H9 (cell line): ENCODE measurements around the gene PLB1. TPM values are rescaled to one million over a fixed set of nuclear protein-coding genes. Genes with fewer than 3 reads are reported as not detected.

Experiments
- DNase-seq: peaks from one replicate; pipeline ENCODE4 v3.0.0-alpha.2; 2017
- H2AFZ ChIP-seq: one replicate; pipeline ENCODE4 v1.6.1; 2013; ENCODE audit warnings: mild to moderate bottlenecking, low read length, control low read depth, moderate library complexity
- H2AK5ac ChIP-seq: 2 replicates; pipeline ENCODE4 v1.6.1; 2013; ENCODE audit warnings: low read length, control low read depth, mixed read lengths; ENCODE audit not compliant: insufficient read length
- H2BK120ac ChIP-seq: one replicate; pipeline ENCODE4 v1.6.1; 2013; ENCODE audit warnings: low read depth, mild to moderate bottlenecking, low read length, control low read depth, inconsistent platforms; ENCODE audit not compliant: poor library complexity, severe bottlenecking
- H2BK12ac ChIP-seq: 2 replicates; pipeline ENCODE4 v1.6.1; 2013; ENCODE audit warnings: low read length, control low read depth, mixed read lengths, low read depth; ENCODE audit not compliant: insufficient read length
- H2BK15ac ChIP-seq: 2 replicates; pipeline ENCODE4 v1.6.1; 2013; ENCODE audit warnings: low read depth, low read length, control low read depth
- H2BK20ac ChIP-seq: one replicate; pipeline ENCODE4 v1.6.1; 2013; ENCODE audit warnings: low read depth, mild to moderate bottlenecking, low read length, control low read depth, inconsistent platforms; ENCODE audit not compliant: poor library complexity, severe bottlenecking
- H2BK5ac ChIP-seq: 2 replicates; pipeline ENCODE4 v1.6.1; 2013; ENCODE audit warnings: low read length, control low read depth, mixed read lengths; ENCODE audit not compliant: insufficient read length
- H3K14ac ChIP-seq: 2 replicates; pipeline ENCODE4 v1.6.1; 2013; ENCODE audit warnings: low read length, control low read depth; ENCODE audit not compliant: insufficient read depth
- H3K18ac ChIP-seq: 2 replicates; pipeline ENCODE4 v1.6.1; 2013; ENCODE audit warnings: low read depth, mild to moderate bottlenecking, mixed read lengths, low read length, control low read depth; ENCODE audit not compliant: insufficient read length
- H3K23ac ChIP-seq: 2 replicates; pipeline ENCODE4 v1.6.1; 2013; ENCODE audit warnings: low read length, control low read depth, mixed read lengths, low read depth; ENCODE audit not compliant: insufficient read length
- H3K23me2 ChIP-seq: 2 replicates; pipeline ENCODE4 v1.6.1; 2013; ENCODE audit warnings: low read depth, mild to moderate bottlenecking, mixed read lengths, low read length, control low read depth; ENCODE audit not compliant: insufficient read length, poor library complexity, severe bottlenecking
- H3K27ac ChIP-seq: 2 replicates; pipeline ENCODE4 v1.5.1; 2013; ENCODE audit warnings: low read length, control low read depth, mixed read lengths, low read depth; ENCODE audit not compliant: insufficient read length
- H3K27me3 ChIP-seq: 2 replicates; pipeline ENCODE4 v1.6.1; 2013; ENCODE audit warnings: low read length, control low read depth, inconsistent platforms; ENCODE audit not compliant: insufficient read depth
- H3K4ac ChIP-seq: 2 replicates; pipeline ENCODE4 v1.6.1; 2013; ENCODE audit warnings: low read depth, mild to moderate bottlenecking, control low read depth, inconsistent platforms, low read length, moderate library complexity
- H3K4me1 ChIP-seq: 2 replicates; pipeline ENCODE4 v1.6.1; 2013; ENCODE audit warnings: low read length, control low read depth, inconsistent platforms; ENCODE audit not compliant: insufficient read depth
- H3K4me2 ChIP-seq: 2 replicates; pipeline ENCODE4 v1.6.1; 2013; ENCODE audit warnings: low read length, control low read depth, mixed read lengths; ENCODE audit not compliant: insufficient read length, insufficient read depth
- H3K56ac ChIP-seq: 2 replicates; pipeline ENCODE4 v1.6.1; 2013; ENCODE audit warnings: low read depth, mild to moderate bottlenecking, mixed read lengths, low read length, control low read depth; ENCODE audit not compliant: insufficient read length
- H3K79me1 ChIP-seq: 2 replicates; pipeline ENCODE4 v1.6.1; 2013; ENCODE audit warnings: low read depth, mild to moderate bottlenecking, moderate library complexity, low read length, control low read depth, inconsistent platforms; ENCODE audit not compliant: insufficient read depth, poor library complexity, severe bottlenecking
- H3K79me2 ChIP-seq: 2 replicates; pipeline ENCODE4 v1.6.1; 2013; ENCODE audit warnings: low read length, control low read depth, inconsistent platforms; ENCODE audit not compliant: insufficient read depth
- H3K9ac ChIP-seq: 2 replicates; pipeline ENCODE4 v1.6.1; 2013; ENCODE audit warnings: low read length, control low read depth, mixed read lengths; ENCODE audit not compliant: insufficient read length; ENCODE audit errors: extremely low read depth
- H3K9me3 ChIP-seq: one replicate; pipeline ENCODE4 v1.6.1; 2013; ENCODE audit warnings: low read depth, low read length, inconsistent platforms; ENCODE audit not compliant: control insufficient read depth
- H3T11ph ChIP-seq: one replicate; pipeline ENCODE4 v1.6.1; 2013; ENCODE audit warnings: mild to moderate bottlenecking, low read length, control low read depth, inconsistent platforms
- H4K20me1 ChIP-seq: one replicate; pipeline ENCODE4 v1.6.1; 2013; ENCODE audit not compliant: control insufficient read depth, insufficient read length, insufficient read depth
- H4K5ac ChIP-seq: 2 replicates; pipeline ENCODE4 v1.6.1; 2013; ENCODE audit warnings: low read depth, mild to moderate bottlenecking, mixed read lengths, low read length, control low read depth; ENCODE audit not compliant: insufficient read length
- H4K8ac ChIP-seq: replicated peaks from 2 replicates; pipeline ENCODE4 v1.6.1; 2013; ENCODE audit warnings: low read length, control low read depth, mixed read lengths, low read depth; ENCODE audit not compliant: insufficient read length
- H4K91ac ChIP-seq: 2 replicates; pipeline ENCODE4 v1.6.1; 2013; ENCODE audit warnings: low read depth, mild to moderate bottlenecking, moderate library complexity, mixed read lengths, low read length, control low read depth; ENCODE audit not compliant: insufficient read length
- H3K27ac Mint-ChIP-seq, 3 experiments: 2 replicates in 2 of 3; 3 replicates in 1 of 3; pipeline ENCODE4 v1.8.0; 2020 to 2021; ENCODE audit warnings: mixed read lengths in 3 of 3, mild to moderate bottlenecking in 1 of 3, moderate library complexity in 1 of 3
- H3K27me3 Mint-ChIP-seq: 2 replicates; pipeline ENCODE4 v1.8.0; 2021; ENCODE audit warnings: low read depth, mild to moderate bottlenecking, moderate library complexity, mixed read lengths
- H3K36me3 Mint-ChIP-seq, 3 experiments: 2 replicates in 2 of 3; 3 replicates in 1 of 3; pipeline ENCODE4 v1.8.0; 2020 to 2021; ENCODE audit warnings: low read depth in 3 of 3, mixed read lengths in 3 of 3; ENCODE audit not compliant: insufficient read depth in 1 of 3
- H3K4me1 Mint-ChIP-seq, 2 experiments: 2 replicates each; pipeline ENCODE4 v1.8.0; 2020; ENCODE audit warnings: mixed read lengths in 2 of 2
- H3K4me3 Mint-ChIP-seq, 2 experiments: 2 replicates in 1 of 2; 3 replicates in 1 of 2; pipeline ENCODE4 v1.8.0; 2020 to 2021; ENCODE audit warnings: mild to moderate bottlenecking in 2 of 2, mixed read lengths in 2 of 2, moderate library complexity in 1 of 2
- H3K9me3 Mint-ChIP-seq, 2 experiments: 2 replicates in 1 of 2; 3 replicates in 1 of 2; pipeline ENCODE4 v1.8.0; 2020; ENCODE audit warnings: mild to moderate bottlenecking in 2 of 2, mixed read lengths in 2 of 2, moderate library complexity in 1 of 2
- WGBS: extraction: QIAGEN DNeasy Blood & Tissue Kit; methylation state at CpG from one replicate; pipeline ENCODE4 v1.1.7; 2013; ENCODE audit warnings: missing lambda C conversion rate, low lambda C conversion rate, mixed read lengths; ENCODE audit not compliant: insufficient read length; ENCODE audit errors: extremely low coverage; 5-methylcytosine and 5-hydroxymethylcytosine counted together
- total RNA-seq: library from RNA; stranded (reverse); gene quantifications from 2 replicates; pipeline ENCODE4 v1.2.1, GENCODE V29; 2021
- TF ChIP-seq, protein P1 (sequence below): fragments of 200-600 bp; sonication (generic); conservative IDR thresholded peaks from 3 replicates; pipeline ENCODE4 v1.8.0; 2021; ENCODE audit warnings: antibody characterized with exemption, mild to moderate bottlenecking

PLB1 gene
- total RNA-seq, 1 experiment from 2014 or later = not detected

GRCh38 chr2:28544036-28544346 is 48.1 kb downstream of the PLB1 start:
- Mint-ChIP-seq H3K4me1 (peaks cover 0 to 4% of the 10 kb centered on the region in 2 experiments; a peak in 3 of 4 replicates), H3K27ac (no peak overlapping the region), H3K36me3 (no peaks in the 10 kb centered on the region), H3K4me3 (no peak overlapping the region), H3K27me3 (peaks cover 3% of the 10 kb centered on the region), H3K9me3 (peaks cover 0 to 2% of the 10 kb centered on the region in 2 experiments; a peak in 1 of 5 replicates)
- no peak overlapping the region for H2BK12ac ChIP-seq
- no peak overlapping the region for H3K14ac ChIP-seq
- H3K27me3 ChIP-seq = no peaks in the 10 kb centered on the region
- no peak overlapping the region for H3K56ac ChIP-seq
- no peaks in the 10 kb centered on the region for H3K23me2 ChIP-seq
- H3K4ac ChIP-seq = no peak overlapping the region
- no peak overlapping the region for H2BK5ac ChIP-seq
- H2BK120ac ChIP-seq = no peak overlapping the region
- H3K9me3 ChIP-seq = no peaks in the 10 kb centered on the region
- H2AFZ ChIP-seq = no peak overlapping the region
- H3T11ph ChIP-seq = no peak overlapping the region
- H3K4me2 ChIP-seq = no peak overlapping the region
- H3K4me1 ChIP-seq = no peaks in the 10 kb centered on the region
- no peak overlapping the region for H3K9ac ChIP-seq
- no peaks in the 10 kb centered on the region for H3K79me1 ChIP-seq
- H2BK15ac ChIP-seq = no peak overlapping the region
- no CpG with 5 or more reads among the region's 5 CpGs for WGBS
- H3K79me2 ChIP-seq = no peaks in the 10 kb centered on the region
- H2BK20ac ChIP-seq = no peak overlapping the region
- no peak overlapping the region for H4K91ac ChIP-seq
- H4K20me1 ChIP-seq = no peaks in the 10 kb centered on the region
- no peak overlapping the region for H4K8ac ChIP-seq
- H3K23ac ChIP-seq = no peak overlapping the region
- no peak for DNase-seq
- H3K27ac ChIP-seq = no peak overlapping the region
- H4K5ac ChIP-seq = no peak overlapping the region
- H3K18ac ChIP-seq = no peak overlapping the region
- TF ChIP-seq, protein P1, sequence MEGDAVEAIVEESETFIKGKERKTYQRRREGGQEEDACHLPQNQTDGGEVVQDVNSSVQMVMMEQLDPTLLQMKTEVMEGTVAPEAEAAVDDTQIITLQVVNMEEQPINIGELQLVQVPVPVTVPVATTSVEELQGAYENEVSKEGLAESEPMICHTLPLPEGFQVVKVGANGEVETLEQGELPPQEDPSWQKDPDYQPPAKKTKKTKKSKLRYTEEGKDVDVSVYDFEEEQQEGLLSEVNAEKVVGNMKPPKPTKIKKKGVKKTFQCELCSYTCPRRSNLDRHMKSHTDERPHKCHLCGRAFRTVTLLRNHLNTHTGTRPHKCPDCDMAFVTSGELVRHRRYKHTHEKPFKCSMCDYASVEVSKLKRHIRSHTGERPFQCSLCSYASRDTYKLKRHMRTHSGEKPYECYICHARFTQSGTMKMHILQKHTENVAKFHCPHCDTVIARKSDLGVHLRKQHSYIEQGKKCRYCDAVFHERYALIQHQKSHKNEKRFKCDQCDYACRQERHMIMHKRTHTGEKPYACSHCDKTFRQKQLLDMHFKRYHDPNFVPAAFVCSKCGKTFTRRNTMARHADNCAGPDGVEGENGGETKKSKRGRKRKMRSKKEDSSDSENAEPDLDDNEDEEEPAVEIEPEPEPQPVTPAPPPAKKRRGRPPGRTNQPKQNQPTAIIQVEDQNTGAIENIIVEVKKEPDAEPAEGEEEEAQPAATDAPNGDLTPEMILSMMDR = no peak
- H2AK5ac ChIP-seq = no peak overlapping the region
